ENCODE data around the gene TCEANC.
"Not testable (repeated sequence)": the region's sequence is repeated elsewhere in the genome, so short reads cannot be mapped to it uniquely, and the experiment has no call there.

Gene TCEANC

GRCh38 chrX:13659063-13659462 is 6.1 kb downstream of the TCEANC start:
- no peak for DNase-seq

DNA sequence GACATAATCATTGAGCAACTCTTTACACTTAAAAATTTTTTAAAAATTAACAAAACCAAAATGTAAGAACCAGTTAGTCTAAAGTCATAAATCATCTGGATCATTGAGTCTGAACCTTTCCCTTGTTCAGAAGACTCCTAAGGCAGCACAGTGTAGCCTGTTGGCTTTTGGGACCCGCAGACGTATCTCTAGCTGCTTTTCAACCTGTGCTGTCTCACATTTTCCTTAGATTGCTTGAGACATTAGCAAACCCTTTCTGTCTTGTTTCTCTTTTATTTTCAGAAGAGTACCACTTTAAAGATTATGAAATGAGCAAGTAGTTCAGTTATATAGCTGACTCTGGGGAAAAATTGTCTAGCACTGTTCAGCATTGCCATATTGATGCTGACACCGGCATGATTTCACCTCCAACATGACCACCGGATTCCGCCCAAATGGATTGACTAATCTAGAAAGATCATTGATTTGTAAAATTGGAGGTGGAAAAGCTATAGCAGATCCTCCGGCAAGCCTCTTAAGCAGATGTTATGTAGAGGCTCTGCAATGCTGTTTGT is 8.9 kb downstream of the TCEANC start:
- DNase-seq: no peak

GRCh38 chrX:13662355-13662791 is 9.4 kb downstream of the TCEANC start:
- no peak for DNase-seq

GRCh38 chrX:13664020-13664419 is 11.1 kb downstream of the TCEANC start:
- DNase-seq: no peak

DNA sequence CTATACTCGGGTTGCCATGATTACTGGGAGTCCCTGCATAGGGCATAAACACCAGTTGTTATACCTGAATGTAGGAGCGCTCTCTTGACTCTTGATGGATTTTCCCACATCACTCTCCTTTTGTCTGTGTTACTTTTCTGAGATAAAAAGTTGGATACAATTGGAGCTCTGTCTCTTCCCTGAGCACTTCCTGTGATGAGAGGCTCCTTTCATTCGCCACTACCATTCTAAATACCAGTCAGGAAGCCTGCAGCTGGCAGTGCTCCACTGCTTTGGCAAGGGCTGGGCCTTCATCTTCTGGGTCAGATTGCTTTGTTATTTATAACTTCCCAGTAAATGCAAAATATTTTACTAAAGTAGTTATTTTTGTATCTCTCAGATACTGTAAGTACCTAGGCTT is 13.9 kb downstream of the TCEANC start:
- DNase-seq: no peak

DNA sequence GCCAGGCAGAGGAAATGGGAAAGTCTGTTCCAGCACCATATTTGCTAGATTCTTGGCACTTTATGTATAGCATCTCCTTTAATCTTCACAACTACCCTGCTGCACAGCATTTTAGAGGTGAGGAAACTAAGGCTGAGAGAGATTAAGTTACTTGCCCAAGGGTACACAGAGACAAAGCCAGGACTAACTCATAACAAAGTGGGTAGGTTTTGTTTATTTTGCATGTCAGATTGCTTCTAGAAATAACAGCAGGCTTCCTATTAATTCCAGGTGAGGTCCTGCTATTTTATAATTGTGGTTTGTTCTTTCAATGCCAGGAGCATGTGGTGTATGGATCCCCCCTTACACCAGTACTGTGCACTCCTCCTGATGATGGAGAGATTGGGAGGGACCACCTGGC is 15.0 kb downstream of the TCEANC start:
- no peak for DNase-seq

- DNase-seq: peak; percentile 77
Measured at GRCh38 chrX:13669246-13669737, 16.4 kb downstream of the TCEANC start.

- not testable (repeated sequence) for DNase-seq
Measured at GRCh38 chrX:13669755-13670154, 16.8 kb downstream of the TCEANC start.

GRCh38 chrX:13670197-13670596 is 17.3 kb downstream of the TCEANC start:
- DNase-seq: no peak

DNA sequence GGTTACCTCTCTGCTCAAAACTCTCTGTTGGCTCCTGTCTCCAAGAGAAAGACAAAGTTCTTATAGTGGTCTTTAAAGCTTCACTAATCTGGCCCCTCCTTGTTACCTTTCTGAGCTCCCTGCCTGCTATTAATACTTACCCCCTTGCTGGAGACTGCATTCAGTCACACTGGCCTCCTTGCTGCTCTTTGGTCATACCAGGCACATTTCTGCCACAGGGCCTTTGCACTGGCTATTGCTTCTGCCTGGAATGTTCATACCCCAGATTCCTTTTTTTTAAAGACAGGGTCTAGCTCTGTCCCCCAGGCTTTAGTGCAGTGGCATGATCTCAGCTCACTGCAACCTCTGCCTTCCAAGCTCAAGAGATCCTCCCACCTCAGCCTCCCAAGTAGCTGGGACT is 20.1 kb downstream of the TCEANC start:
- no peak for DNase-seq

GRCh38 chrX:13676885-13677284 is 23.9 kb downstream of the TCEANC start:
- DNase-seq: no peak

GRCh38 chrX:13679700-13680099 is 26.8 kb downstream of the TCEANC start:
- not testable (repeated sequence) for DNase-seq

DNA sequence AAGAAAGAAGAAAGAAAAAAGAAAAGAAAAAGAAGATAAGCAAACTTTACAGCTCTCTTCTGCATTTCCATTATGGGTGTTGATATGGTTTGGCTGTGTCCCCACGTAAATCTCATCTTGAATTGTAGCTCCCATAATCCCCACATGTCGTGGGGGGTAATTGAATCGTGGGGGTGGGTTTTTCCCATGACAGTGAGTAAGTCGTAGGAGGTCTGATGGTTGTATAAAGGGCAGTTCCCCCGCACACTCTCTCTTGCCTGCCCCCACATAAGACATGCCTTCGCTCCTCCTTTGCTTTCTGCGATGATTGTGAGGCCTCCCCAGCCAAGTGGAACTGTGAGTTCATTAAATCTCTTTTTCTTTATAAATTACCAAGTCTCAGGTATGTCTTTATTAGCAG is 28.7 kb downstream of the TCEANC start:
- no peak for DNase-seq

DNA sequence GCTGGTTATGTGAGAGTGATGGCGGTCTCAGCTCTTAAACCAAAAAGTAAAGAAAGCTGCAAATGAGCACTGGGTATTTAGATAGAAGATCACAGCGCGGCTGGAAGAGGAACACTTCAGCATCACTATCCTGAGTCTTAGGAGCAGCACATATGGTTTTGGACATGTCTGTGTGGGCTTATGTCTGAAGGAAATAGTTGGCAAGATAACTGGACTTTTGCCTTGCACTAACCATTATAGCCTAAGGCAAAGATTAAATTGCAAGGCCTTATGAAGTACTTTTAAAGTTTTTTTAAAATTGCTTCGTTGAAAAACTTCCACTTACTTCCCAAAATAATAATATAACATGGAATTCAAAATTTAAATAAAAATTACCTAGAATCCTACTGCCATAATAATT is 31.4 kb downstream of the TCEANC start:
- DNase-seq: no peak

- no peak for DNase-seq
Measured at GRCh38 chrX:13685126-13685763, 32.3 kb downstream of the TCEANC start.

- DNase-seq: no peak
Measured at GRCh38 chrX:13687203-13687602, 34.3 kb downstream of the TCEANC start.

DNA sequence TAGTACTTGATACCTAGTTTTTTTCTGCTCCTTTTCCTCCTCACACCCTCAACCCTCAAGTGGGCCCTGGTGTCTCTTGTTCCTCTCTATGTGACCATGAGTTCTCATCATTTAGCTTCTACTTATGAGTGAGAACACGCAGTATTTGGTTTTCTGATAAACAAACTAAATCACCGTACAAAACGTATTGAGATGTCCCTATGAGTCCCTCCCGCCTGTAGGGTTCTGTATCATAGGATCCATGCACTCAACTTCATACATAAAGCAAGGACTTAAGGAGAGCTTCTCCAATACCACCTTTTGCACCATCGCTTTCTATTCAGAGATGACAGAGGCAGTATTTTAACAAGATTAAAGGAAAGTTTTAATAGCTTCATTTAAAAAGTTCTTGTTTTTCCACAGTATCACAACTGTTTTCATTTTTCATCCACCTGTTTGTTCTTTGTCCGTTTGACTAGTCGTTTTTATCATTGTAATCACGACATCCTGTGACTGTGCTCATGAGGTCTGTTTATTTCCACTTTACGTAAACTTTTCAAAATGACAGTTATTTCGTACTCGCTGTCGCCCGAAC is 35.5 kb downstream of the TCEANC start:
- DNase-seq: peak; percentile 30

DNA sequence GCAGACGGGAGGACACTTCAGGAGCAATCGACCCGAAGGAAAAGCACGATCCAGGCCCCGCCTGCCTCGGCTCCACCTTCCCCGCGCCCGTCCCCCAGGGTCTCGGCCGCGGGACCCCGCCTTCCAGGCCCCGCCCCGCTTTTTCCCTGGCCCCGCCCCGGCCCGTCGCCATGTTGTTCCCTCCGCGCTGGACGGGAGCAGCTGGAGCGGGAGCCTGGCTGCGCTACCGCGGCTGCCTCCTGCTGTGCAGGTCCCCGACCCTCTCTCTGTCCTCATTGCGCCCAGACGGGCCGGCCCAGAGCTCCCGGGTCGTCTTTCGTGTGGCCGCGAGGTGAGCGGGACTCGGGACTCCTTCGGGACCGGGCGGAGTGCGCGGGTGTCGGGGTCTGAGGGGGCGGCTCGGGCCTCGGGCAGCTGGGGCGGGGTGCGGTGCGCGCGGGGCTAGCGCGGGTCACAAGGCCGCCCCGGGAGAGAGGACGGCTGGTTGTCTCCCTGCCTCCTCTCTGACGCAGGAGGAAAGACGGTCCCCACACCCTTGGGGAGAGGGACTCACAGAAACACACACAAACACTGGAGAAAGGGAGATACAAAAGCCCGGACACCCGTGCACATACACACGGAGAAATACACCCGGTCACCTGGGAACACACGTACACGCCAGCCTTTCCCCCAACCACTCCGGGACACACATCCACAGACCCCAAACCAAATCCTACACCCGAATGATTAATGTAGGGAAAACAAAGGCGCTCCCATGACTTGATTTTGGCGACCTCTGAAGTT is 36.2 kb downstream of the TCEANC start, which contains the start of gene RAB9A:
Gene RAB9A, plus strand, starts transcription at position 171 of the 783 bp plus-strand sequence. CDS start 19,619 bp downstream, outside the sequence.
- peak; percentile 82 for DNase-seq

- DNase-seq: no peak
Measured at GRCh38 chrX:13689741-13690211, 36.8 kb downstream of the TCEANC start.

DNA sequence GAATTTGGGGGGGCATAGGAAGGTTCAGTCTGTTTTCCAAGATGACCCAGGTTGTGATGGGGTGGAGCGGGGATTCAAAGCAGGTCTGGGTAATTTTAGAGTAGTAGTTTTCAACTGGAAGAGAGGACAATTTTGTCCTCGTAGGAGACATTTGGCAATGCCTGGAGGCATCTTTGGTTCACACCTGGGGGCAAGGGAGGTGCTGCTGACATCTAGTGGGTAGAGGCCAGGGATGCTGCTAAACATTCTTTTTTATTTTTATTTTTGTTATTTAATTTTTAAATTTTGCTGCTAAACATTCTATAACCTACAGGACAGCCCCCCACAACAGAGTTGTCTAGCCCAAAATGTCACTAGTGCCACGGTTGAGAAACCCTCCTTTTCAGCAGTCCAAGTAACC is 37.9 kb downstream of the TCEANC start:
- DNase-seq: peak; percentile 36

- peak; percentile 27 for DNase-seq
Measured at GRCh38 chrX:13691841-13692371, 39.0 kb downstream of the TCEANC start.

GRCh38 chrX:13692771-13693231 is 39.9 kb downstream of the TCEANC start:
- no peak for DNase-seq
